Adipocyte (in vitro differentiated cells): ENCODE results near the gene TIMP2.
A peak's percentile ranks its signal among the peaks of the same experiment; 100 is the strongest.
"Not testable (repeated sequence)": the region's sequence is repeated elsewhere in the genome, so short reads cannot be mapped to it uniquely, and the experiment has no call there.

Source experiments
- DNase-seq: peaks from one replicate; pipeline ENCODE4 v3.0.0-alpha.2; 2015; ENCODE audit warnings: low read depth
- H3K27me3 ChIP-seq: replicated peaks from 2 replicates; pipeline ENCODE4 v1.7.0; 2013; ENCODE audit warnings: mild to moderate bottlenecking, low read length, moderate library complexity; ENCODE audit not compliant: control insufficient read depth, insufficient read depth
- H3K36me3 ChIP-seq: 2 replicates; pipeline ENCODE4 v1.7.0; 2013; ENCODE audit warnings: low read length, mild to moderate bottlenecking, moderate library complexity; ENCODE audit not compliant: control insufficient read depth, insufficient read depth, severe bottlenecking
- H3K4me1 ChIP-seq: 2 replicates; pipeline ENCODE4 v1.7.0; 2013; ENCODE audit warnings: mild to moderate bottlenecking, low read length, moderate library complexity; ENCODE audit not compliant: control insufficient read depth, insufficient read depth
- H3K4me3 ChIP-seq: 2 replicates; pipeline ENCODE4 v1.7.0; 2013; ENCODE audit warnings: mild to moderate bottlenecking, low read length, moderate library complexity
- H3K9ac ChIP-seq: 2 replicates; pipeline ENCODE4 v1.7.0; 2013; ENCODE audit warnings: mild to moderate bottlenecking, low read length, moderate library complexity
- H3K9me3 ChIP-seq: 2 replicates; pipeline ENCODE4 v1.7.0; 2013; ENCODE audit warnings: mild to moderate bottlenecking, low read length, moderate library complexity; ENCODE audit not compliant: control insufficient read depth

Gene TIMP2

GRCh38 chr17:78915872-78916632 is 9.1 kb downstream of the TIMP2 start:
- peak overlapping the region; percentile 72 for H3K4me3 ChIP-seq
- DNase-seq: peak; percentile 46
- H3K27me3 ChIP-seq: no peaks in the 10 kb centered on the region
- H3K9me3 ChIP-seq: no peaks in the 10 kb centered on the region
- peaks cover 57% of the 10 kb centered on the region for H3K4me1 ChIP-seq
- peak overlapping the region; percentile 82 for H3K9ac ChIP-seq
- peaks cover 13% of the 10 kb centered on the region for H3K36me3 ChIP-seq

GRCh38 chr17:78913115-78913514 is 12.1 kb downstream of the TIMP2 start:
- no peaks in the 10 kb centered on the region for H3K27me3 ChIP-seq
- H3K4me1 ChIP-seq: peaks cover 41% of the 10 kb centered on the region
- H3K4me3 ChIP-seq: no peak overlapping the region
- no peak for DNase-seq
- H3K9me3 ChIP-seq: no peaks in the 10 kb centered on the region
- H3K36me3 ChIP-seq: peaks cover 20% of the 10 kb centered on the region
- H3K9ac ChIP-seq: no peak overlapping the region

GRCh38 chr17:78912082-78912481 is 13.1 kb downstream of the TIMP2 start:
- Histone ChIP-seq H3K36me3 (peaks cover 19% of the 10 kb centered on the region), H3K9me3 (no peaks in the 10 kb centered on the region), H3K4me1 (peaks cover 36% of the 10 kb centered on the region), H3K9ac (no peak overlapping the region), H3K4me3 (no peak overlapping the region), H3K27me3 (no peaks in the 10 kb centered on the region)
- DNase-seq: no peak

GRCh38 chr17:78911543-78911942 is 13.6 kb downstream of the TIMP2 start:
- DNase-seq, H3K9me3 ChIP-seq, H3K4me3 ChIP-seq, H3K9ac ChIP-seq, H3K27me3 ChIP-seq: not testable (repeated sequence)
- peaks cover 32% of the 10 kb centered on the region for H3K4me1 ChIP-seq
- H3K36me3 ChIP-seq: peaks cover 19% of the 10 kb centered on the region

- Histone ChIP-seq H3K36me3 (peaks cover 19% of the 10 kb centered on the region), H3K4me1 (peaks cover 24% of the 10 kb centered on the region), H3K4me3 (no peak overlapping the region), H3K9ac (no peak overlapping the region), H3K9me3 (no peaks in the 10 kb centered on the region), H3K27me3 (no peaks in the 10 kb centered on the region)
- DNase-seq: no peak
Observed at GRCh38 chr17:78910497-78911284, 14.5 kb downstream of the TIMP2 start.

GRCh38 chr17:78908426-78908825 is 16.8 kb downstream of the TIMP2 start:
- Histone ChIP-seq H3K9me3 (no peaks in the 10 kb centered on the region), H3K9ac (no peak overlapping the region), H3K4me3 (no peak overlapping the region), H3K27me3 (no peaks in the 10 kb centered on the region), H3K36me3 (peaks cover 25% of the 10 kb centered on the region), H3K4me1 (peaks cover 26% of the 10 kb centered on the region)
- DNase-seq: no peak

- no peaks in the 10 kb centered on the region for H3K9me3 ChIP-seq
- H3K27me3 ChIP-seq: no peaks in the 10 kb centered on the region
- peaks cover 31% of the 10 kb centered on the region for H3K4me1 ChIP-seq
Observed at GRCh38 chr17:78905541-78905940, 19.6 kb downstream of the TIMP2 start.

GRCh38 chr17:78905116-78905515 is 20.1 kb downstream of the TIMP2 start:
- no peaks in the 10 kb centered on the region for H3K9me3 ChIP-seq
- peaks cover 31% of the 10 kb centered on the region for H3K4me1 ChIP-seq
- peaks cover 26% of the 10 kb centered on the region for H3K36me3 ChIP-seq
- no peak for DNase-seq
- H3K4me3 ChIP-seq: no peak overlapping the region
- no peaks in the 10 kb centered on the region for H3K27me3 ChIP-seq
- no peak overlapping the region for H3K9ac ChIP-seq

More at GRCh38 chr17:78905541-78905940, 19.6 kb downstream of the TIMP2 start:
- DNase-seq: no peak
- H3K36me3 ChIP-seq: peaks cover 26% of the 10 kb centered on the region
- H3K4me3 ChIP-seq: no peak overlapping the region
- no peak overlapping the region for H3K9ac ChIP-seq

- no peak overlapping the region for H3K4me3 ChIP-seq
- DNase-seq: no peak
- no peak overlapping the region for H3K9ac ChIP-seq
- H3K9me3 ChIP-seq: no peaks in the 10 kb centered on the region
- H3K27me3 ChIP-seq: no peaks in the 10 kb centered on the region
- peaks cover 35% of the 10 kb centered on the region for H3K4me1 ChIP-seq
- H3K36me3 ChIP-seq: peaks cover 26% of the 10 kb centered on the region
Observed at GRCh38 chr17:78904371-78904770, 20.8 kb downstream of the TIMP2 start.

GRCh38 chr17:78903101-78903779 is 21.9 kb downstream of the TIMP2 start, which contains the start of gene CEP295NL:
CEP295NL (minus strand) TSS chr17:78903201; CDS start chr17:78901828, 1,373 bp downstream.
- DNase-seq: no peak
- Histone ChIP-seq H3K4me1 (peaks cover 34% of the 10 kb centered on the region), H3K9ac (no peak within 1 kb of the TSS), H3K36me3 (peaks cover 25% of the 10 kb centered on the region), H3K9me3 (no peaks in the 10 kb centered on the region), H3K4me3 (no peak within 1 kb of the TSS), H3K27me3 (no peaks in the 10 kb centered on the region)

- not testable (repeated sequence) for DNase-seq, H3K9me3 ChIP-seq, H3K4me3 ChIP-seq, H3K27me3 ChIP-seq, H3K9ac ChIP-seq
- Histone ChIP-seq H3K4me1 (peaks cover 42% of the 10 kb centered on the region), H3K36me3 (peaks cover 27% of the 10 kb centered on the region)
Observed at GRCh38 chr17:78902231-78902630, 23.0 kb downstream of the TIMP2 start.
